Thoracic aorta endothelial cell (primary cell): ENCODE data around the gene TRIM7. TPM values are rescaled to one million over a fixed set of nuclear protein-coding genes. Genes with fewer than 3 reads are reported as not detected.

Experiments
- small RNA-seq: library from RNA; depleted of rRNA; stranded (forward); fragments of <200 nt; gene quantifications from one replicate; pipeline ENCODE3, GENCODE V24; 2012
- total RNA-seq: library from RNA; depleted of rRNA; stranded (reverse); fragments of >200 nt; gene quantifications from 2 replicates; pipeline ENCODE4 v1.2.3, GENCODE V29; 2012

The TRIM7 gene
- total RNA-seq, result 15.1 and 15.4 TPM in 2 replicates

DNA sequence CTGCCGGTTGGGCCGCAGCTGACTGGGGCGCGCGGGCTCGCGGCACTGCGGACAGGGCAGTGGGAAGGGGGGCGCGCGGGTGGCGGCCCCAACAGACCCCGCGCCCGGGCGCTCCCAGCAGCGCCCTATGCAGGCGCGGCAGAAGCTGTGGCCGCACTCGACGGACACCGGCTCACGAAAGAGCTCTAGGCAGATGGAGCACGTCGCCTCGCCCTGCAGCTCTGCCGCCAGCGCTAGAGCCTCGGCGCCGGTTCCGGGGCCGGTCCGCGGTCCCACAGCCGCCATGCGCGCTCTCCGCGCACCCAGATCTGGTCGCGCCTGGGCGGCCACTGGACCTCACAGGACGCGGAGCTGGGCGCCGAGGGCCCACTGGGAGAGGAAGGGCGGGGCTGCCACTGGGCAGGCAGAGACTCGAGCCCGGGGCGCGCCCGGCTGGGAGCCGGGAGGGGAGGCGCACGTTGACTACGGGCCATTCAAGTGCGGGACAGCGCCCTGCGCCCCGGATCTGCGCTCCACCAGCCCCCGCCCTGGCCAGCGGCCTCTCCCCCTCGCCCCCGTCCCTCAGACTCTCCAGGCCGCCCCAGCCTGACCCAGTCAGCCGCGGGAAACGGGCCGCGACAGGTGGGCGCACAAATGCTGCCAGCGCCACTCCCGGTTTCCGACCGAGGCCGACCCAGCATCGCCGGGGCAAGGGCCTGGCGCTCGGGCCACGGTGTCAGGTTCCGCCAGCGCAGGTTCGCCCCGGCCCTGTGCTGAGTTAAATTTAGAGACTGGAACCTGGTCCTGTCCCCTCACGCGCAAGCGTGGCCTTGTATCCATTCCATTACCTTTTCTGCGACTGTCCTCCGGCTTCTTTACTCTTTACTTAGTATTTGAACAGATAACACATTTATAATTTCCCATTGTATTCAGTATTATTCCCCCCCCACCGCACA is at the start of gene TRIM7:
TRIM7 (minus strand) TSS at position 371 of the 935 bp plus-strand sequence; CDS start at position 285, 86 bp downstream.

GRCh38 chr5:181243564-181244343 is 38.8 kb upstream of the TRIM7 start, which contains the start of gene RACK1:
Gene RACK1 (minus strand): TSS chr5:181243906. CDS start chr5:181243800, 106 bp downstream.

DNA sequence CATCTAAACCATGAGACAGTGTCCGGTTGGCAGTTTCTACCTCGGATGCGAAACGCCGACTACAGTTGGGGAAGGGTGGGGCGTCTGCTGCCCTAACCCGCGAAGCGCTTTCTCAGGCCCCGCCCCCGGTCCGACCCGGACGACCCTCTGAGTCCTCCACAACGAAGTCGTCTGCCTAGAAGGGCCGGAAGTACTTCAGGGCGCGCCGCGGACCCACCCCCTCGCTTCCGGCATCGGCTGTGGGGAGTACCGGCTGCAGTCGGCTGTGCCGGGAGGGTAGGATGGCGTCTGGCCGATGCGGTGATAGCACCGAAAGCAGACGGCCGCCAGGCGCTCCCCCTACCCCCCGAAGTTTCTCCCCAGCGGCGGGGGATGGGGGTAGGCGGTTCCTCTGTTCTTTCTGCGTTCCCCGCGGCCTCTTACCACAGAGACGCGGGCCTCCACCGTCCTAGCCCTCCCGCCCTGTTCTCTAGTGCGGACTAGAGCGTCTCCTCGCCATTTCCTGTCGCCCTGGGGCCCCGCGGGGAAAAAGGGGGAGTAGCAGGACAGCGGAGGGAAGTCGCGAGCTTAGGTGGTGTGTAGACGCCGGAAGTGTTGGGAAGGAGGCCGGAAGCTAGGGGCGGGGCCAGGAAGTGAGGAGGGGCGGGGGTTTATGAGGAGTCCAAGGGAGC is 18.2 kb upstream of the TRIM7 start, which contains the start of gene TRIM41:
TRIM41 (plus strand) TSS at position 224 of the 671 bp plus-strand sequence. CDS start 719 bp downstream, outside the sequence.

DNA sequence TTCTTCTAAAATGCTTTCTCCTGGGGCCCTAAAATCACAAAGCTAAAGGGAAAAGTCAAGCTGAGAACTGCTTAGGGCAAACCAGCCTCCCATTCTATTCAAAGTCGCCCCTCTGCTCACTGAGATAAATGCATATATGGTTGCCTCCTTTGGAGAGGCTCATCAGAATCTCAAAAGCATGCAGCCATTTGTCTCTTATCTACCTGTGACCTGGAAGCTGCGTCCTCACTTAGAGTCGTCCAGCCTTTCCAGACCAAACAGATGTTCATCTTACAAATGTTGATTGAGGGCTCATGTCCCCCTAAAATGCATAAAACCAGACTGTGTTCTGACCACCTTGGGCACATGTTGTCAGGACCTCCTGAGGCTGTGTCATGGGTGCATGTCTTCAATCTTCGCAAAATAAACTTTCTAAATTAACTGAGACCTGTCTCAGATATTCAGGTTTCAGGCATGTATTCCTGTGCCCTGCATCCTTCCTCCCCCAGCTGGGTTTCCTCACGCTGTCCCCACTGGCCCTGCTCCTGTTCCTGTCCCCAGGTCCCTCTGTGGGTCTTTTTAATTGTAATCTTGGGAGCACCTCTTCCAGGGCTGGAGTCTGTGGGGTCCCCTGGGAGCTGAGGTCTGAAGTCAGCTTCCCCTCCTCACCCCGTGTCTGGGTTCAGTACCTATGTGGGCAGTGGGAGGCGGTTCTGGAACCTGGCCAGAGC is 57.9 kb downstream of the TRIM7 start, which contains the start of gene OR2V2:
OR2V2 (plus strand) TSS at position 660 of the 710 bp plus-strand sequence. CDS start 7,357 bp downstream, outside the sequence.

Small RNA genes lying within 50 kb of the gene (small RNA-seq; reads per million reads assigned to genes)
- not detected for gene MIR4638
- not detected for gene SNORD95
- gene SNORD96A, result not detected

Other genes with a start within 250 kb of the TRIM7 start
- not detected in 2 replicates for gene BTNL3, start 216.3 kb downstream of the TRIM7 start, total RNA-seq
- gene BTNL9, start 164.9 kb downstream of the TRIM7 start, total RNA-seq, result not detected in 2 replicates
- not detected in 2 replicates for gene OR2V1, start 74.0 kb downstream of the TRIM7 start, total RNA-seq
- not detected in 2 replicates for gene OR2V2, start 57.6 kb downstream of the TRIM7 start, total RNA-seq
- gene TRIM41, start 18.1 kb upstream of the TRIM7 start, total RNA-seq, result 6.7 and 11.6 TPM in 2 replicates
- 3,694 and 3,876 TPM in 2 replicates for gene RACK1, start 38.7 kb upstream of the TRIM7 start, total RNA-seq
- gene TRIM52, start 55.9 kb upstream of the TRIM7 start, total RNA-seq, result 8.1 and 9.0 TPM in 2 replicates
- gene OR4F3, start 162.1 kb upstream of the TRIM7 start, total RNA-seq, result 0.22 and 0.27 TPM in 2 replicates